GM18868 (cell line): ENCODE results near the gene PAX8.

ENCODE experiments used
- ATAC-seq: cut with Tn5 transposase; IDR thresholded peaks from one replicate; pipeline ENCODE4 v1.9.1; 2021; ENCODE audit warnings: mild to moderate bottlenecking, moderate library complexity; ENCODE audit not compliant: unreplicated experiment

PAX8 gene

GRCh38 chr2:113172721-113173541 is 105.8 kb downstream of the PAX8 start:
- ATAC-seq: no peak

DNA sequence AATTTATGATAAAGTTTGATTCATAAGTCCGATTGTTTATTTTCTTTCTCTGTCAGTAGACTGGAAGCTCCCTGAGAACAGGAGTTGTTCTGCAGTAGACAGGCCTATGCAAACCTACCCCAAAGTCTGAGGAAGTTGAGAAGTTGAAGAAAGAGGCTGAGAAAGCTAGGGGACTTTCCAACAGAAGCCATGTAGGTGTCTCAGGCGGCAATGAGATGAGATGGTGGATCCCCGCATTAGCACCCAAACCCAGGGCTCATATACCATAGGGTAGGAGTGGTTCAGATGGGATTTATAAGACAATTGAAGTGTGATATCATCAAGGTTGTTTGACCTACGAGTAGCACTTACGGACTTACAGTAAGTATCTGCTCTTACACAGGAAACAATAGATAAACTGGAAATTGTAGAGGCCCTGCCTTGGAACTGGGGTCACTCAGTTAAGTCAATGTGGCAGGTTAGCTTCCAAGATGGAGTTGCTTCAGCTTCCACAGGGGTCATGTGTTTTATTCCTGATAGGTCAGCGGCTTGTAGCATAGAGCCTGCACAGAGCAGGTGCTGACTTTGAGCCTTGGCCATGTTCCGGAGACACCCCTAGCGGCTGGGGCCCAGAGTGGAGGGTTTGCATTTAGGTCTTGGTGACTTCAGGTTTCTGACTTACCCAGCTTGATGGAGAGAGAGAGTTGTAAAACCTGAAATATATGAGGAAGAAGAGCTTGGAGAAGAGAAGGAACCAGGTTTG is 107.2 kb downstream of the PAX8 start:
- no peak for ATAC-seq

DNA sequence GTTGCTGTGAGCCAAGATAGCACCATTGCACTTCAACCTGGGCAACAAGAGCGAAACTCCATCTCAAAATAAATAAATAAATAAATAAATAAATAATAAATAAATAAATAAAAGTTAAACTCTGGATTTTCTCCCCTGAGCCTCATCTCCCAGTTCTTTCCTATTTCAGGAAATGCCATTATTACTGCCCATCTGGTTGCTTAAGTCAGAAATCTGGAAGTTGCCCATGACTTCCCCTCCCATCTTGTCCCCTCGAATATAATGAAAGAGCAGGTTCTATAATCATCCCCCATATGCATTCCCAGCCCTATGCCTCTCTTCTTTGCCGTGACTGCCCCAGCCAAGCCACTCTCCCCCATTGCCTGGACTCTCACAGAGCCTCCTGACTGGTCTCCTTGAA is 109.1 kb downstream of the PAX8 start:
- ATAC-seq: no peak

DNA sequence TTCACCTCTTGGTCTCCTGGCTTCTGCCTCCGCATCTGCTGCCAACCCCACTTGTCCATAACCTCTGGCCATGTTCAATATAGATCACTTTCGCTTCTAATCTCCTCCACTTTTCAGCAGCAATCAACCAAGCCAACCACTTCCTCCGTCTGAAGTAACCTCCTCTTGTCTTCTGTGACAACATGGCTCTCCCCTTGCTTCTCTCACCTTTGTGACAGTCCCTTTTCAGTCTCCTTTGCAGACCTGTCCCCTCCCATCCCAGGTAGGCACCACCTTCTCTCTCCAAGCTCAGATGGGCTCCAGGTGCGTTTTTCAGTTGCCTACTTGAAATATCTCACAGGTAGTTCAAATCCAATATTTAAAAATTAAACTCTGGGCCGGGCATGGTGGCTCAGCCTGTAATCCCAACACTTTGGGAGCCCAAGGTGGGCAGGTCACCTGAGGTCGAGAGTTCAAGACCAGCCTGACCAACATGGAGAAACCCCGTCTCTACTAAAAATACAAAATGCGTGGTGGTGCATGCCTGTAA is 109.7 kb downstream of the PAX8 start:
- no peak for ATAC-seq

DNA sequence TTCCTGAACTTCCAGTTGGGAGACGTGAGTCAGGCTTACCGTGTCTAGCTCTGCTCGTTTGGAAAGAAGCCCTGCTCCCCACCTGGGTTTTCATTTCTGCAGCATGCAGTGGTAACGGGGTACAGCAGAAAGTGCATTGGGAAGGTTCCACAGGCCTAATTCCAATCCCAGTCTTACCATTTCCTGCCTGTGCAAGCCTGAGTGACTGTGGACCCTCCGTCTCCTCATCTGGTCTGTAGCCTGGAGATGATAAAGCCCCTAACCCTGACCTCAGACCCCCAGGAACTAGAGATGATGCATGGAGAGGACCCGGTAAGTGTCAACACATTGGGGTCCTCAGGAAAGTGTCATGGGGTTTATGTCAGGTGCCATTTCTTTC is 110.8 kb downstream of the PAX8 start:
- no peak for ATAC-seq

DNA sequence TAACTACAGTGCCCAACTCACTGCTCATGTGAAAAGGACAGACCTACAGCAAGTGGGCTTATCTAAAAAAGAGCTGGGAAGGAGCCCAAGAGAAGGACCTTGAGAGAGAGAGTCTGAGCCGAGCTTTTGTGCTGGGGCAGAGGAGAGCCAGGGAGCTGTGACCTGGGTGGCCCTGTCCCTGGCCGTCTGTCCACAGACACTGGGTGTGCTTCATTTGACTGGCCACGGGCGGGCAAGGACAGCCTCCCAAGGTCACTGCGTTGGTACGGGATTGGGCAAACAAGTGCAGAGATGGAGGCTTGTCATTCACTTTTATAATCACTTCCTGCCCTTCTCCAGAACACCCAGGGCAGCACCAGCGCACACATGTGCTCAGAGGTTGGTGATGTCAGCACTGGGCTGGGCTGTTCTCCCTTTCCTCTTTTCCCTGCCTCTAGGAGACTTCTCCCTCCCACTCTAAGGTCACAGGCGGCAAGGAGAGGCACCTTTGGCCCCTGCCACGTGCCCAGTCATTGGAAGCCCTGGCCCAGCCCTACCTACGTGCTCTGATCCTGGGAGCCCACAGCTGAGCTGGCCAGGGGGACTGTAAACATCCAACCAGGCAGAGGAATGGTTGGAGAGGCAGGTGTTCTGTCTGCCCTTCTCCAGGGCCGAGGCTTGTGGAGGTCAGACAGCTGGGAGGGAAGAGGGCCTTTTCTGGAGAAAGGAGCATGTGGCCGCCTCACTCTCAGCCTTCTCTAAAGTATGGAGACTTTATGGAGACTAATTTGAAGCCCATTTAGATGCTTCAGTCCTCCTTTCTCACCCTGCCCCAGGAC is 111.4 kb downstream of the PAX8 start:
- no peak for ATAC-seq

GRCh38 chr2:113166187-113166645 is 112.5 kb downstream of the PAX8 start:
- ATAC-seq: no peak
